Activated naive CD8-positive, alpha-beta T cell treated with anti-CD3 and anti-CD28 coated beads, Interleukin-2, amount 10 ng/mL, durations not matched to agents 7 days and 5 days (primary cell): ENCODE data around the gene SCNN1A. TPM values are rescaled to one million over a fixed set of nuclear protein-coding genes. Genes with fewer than 3 reads are reported as not detected.

Experiments used
- ATAC-seq: fragments of 150-1000 bp; cut with Tn5 transposase; one replicate; pipeline ENCODE4 v1.10.0; 2021; ENCODE audit warnings: low read depth, moderate library complexity
- POLR2A ChIA-PET: fragments of 350-600 bp; sonication (Branson Sonifier 250); formaldehyde crosslinking; loops from one replicate; lab custom pipeline; 2021; ENCODE audit warnings: antibody characterized with exemption; lab: Charles Lee
- DNase-seq: peaks from one replicate; pipeline ENCODE4 v3.0.0; 2021
- H3K27ac Mint-ChIP-seq: one replicate; pipeline ENCODE4 v1.8.0; 2022; ENCODE audit warnings: mild to moderate bottlenecking, mixed read lengths
- H3K27me3 Mint-ChIP-seq: one replicate; pipeline ENCODE4 v1.8.0; 2022; ENCODE audit warnings: mild to moderate bottlenecking, moderate library complexity, mixed read lengths
- H3K36me3 Mint-ChIP-seq: one replicate; pipeline ENCODE4 v1.8.0; 2021; ENCODE audit warnings: mild to moderate bottlenecking, mixed read lengths
- H3K4me1 Mint-ChIP-seq: one replicate; pipeline ENCODE4 v1.8.0; 2021; ENCODE audit warnings: mixed read lengths
- H3K4me3 Mint-ChIP-seq: one replicate; pipeline ENCODE4 v1.8.0; 2022; ENCODE audit warnings: mild to moderate bottlenecking, moderate library complexity, mixed read lengths
- H3K9me3 Mint-ChIP-seq: one replicate; pipeline ENCODE4 v1.8.0; 2021; ENCODE audit warnings: mixed read lengths
- total RNA-seq, 2 experiments: library from RNA; stranded (reverse); gene quantifications; one replicate each; pipeline ENCODE4 v1.2.3, GENCODE V29; 2021

Gene SCNN1A
- total RNA-seq, 2 experiments from 2014 or later: 0.43 to 1.1 TPM

DNA sequence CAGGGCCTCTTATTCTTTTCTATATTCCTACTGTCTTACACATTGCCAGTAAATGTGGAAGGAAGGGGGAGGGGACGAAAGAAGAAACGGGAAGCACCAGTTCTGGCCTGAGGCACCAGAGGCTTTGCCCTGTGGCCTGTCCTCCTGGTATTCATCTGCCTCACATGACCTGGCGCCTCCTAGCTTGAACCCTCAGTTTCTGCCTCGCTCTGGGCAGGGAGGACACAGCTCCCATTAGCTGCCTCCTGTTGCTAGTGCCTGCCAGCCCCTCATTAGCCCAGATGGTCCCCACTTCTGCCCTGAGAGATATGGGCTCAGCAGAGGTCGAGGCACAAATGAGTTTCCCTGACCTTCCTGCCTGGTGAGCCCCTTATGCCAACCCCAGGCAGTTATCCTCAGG, 67.8 kb downstream of the SCNN1A start:
- Mint-ChIP-seq H3K4me3 (no peak overlapping the region), H3K9me3 (no peaks in the 10 kb centered on the region), H3K27ac (no peak overlapping the region), H3K27me3 (peaks cover 27% of the 10 kb centered on the region), H3K36me3 (no peaks in the 10 kb centered on the region), H3K4me1 (no peaks in the 10 kb centered on the region)
- no peak for ATAC-seq
- peak; percentile 16 for DNase-seq
- POLR2A ChIA-PET: interaction anchor here (0.6 kb wide), 1 partner anchor 234 kb away, joined by 3 read pairs; no protein-coding TSS in a partner anchor

DNA sequence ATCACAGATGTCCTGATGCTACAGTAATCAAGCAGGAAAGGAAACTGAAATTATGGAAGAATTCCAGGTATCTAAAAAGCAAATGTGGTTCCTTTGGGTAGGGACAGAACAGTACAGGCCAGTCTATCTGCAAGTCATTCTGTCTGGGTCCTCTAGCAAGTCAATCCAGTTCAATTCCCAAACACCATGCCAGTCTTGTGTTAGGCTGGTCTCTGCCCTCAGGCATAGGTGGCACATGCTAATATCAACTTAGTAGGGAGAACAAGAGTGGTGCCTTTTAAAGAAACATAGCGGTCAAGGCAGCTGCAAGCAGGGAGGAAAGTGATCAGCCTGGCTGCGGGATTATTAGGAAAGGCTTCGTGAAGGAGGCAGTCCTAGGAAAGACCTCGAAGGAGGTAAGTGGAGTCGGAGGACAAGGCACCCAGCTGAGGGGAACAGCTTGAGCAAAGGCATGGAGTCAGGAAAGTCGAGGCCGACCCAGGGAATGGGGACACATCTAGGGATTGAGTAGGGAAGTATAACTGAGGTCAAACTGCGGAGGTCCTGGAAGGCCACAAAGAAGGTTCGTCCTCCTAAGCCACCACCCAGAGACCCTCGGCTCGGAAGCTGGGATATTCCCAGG, 68.7 kb downstream of the SCNN1A start:
- Mint-ChIP-seq H3K4me1 (no peaks in the 10 kb centered on the region), H3K36me3 (no peaks in the 10 kb centered on the region), H3K4me3 (no peak overlapping the region), H3K9me3 (no peaks in the 10 kb centered on the region), H3K27ac (no peak overlapping the region), H3K27me3 (peaks cover 25% of the 10 kb centered on the region)
- ATAC-seq (no peak), DNase-seq (peak; percentile 17)
- POLR2A ChIA-PET: interaction anchor here (0.6 kb wide), 1 partner anchor 234 kb away, joined by 3 read pairs; no protein-coding TSS in a partner anchor

DNA sequence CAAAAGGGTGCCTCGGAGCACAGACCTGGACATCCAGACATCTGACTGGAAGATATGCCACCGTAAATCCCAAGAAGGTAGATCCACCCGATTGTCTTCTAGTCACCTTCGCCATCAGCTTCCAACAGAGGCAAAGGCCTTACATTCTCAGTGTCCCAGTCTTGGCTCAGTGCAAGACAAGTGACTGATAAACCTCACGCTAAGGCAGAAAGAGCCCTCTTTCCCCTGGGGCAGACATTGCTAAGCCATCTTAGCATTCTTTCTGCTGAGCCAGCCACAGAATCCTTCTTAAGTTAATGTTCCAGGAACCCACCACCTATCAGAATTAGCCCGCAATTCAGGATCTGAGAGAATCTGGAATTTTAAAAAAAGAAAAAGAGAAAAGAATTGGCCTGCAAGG, 69.2 kb downstream of the SCNN1A start:
- H3K27ac Mint-ChIP-seq: no peak overlapping the region
- DNase-seq: no peak
- POLR2A ChIA-PET: no interaction called here
- H3K4me3 Mint-ChIP-seq: no peak overlapping the region
- no peaks in the 10 kb centered on the region for H3K4me1 Mint-ChIP-seq
- peaks cover 23% of the 10 kb centered on the region for H3K27me3 Mint-ChIP-seq
- no peaks in the 10 kb centered on the region for H3K36me3 Mint-ChIP-seq
- H3K9me3 Mint-ChIP-seq: no peaks in the 10 kb centered on the region
- no peak for ATAC-seq

DNA sequence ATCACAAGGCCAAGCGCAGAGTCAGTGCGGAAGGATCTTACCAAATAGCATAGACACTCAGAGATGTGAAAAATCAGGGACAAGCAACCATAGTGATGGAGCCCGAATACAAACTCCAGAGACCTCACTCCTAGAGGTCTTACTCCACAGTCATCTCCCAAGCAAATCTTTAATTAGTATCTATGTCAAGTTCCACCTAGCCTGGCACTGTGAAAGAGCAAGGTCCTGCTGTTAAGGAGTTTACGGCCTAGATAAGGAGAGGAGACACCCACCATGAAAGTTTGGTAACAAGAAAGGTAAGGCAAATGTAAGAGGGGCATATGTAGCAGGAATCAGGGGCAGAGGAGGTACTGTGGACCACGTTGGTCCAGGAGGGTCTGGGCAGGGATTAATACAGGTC, 72.3 kb downstream of the SCNN1A start:
- Mint-ChIP-seq H3K4me3 (no peak overlapping the region), H3K27me3 (peaks cover 11% of the 10 kb centered on the region), H3K27ac (no peak overlapping the region), H3K36me3 (no peaks in the 10 kb centered on the region), H3K4me1 (no peaks in the 10 kb centered on the region), H3K9me3 (no peaks in the 10 kb centered on the region)
- POLR2A ChIA-PET: interaction anchor here (0.6 kb wide), 1 partner anchor 119 kb away, joined by 6 read pairs; no protein-coding TSS in a partner anchor
- DNase-seq (no peak), ATAC-seq (no peak)

DNA sequence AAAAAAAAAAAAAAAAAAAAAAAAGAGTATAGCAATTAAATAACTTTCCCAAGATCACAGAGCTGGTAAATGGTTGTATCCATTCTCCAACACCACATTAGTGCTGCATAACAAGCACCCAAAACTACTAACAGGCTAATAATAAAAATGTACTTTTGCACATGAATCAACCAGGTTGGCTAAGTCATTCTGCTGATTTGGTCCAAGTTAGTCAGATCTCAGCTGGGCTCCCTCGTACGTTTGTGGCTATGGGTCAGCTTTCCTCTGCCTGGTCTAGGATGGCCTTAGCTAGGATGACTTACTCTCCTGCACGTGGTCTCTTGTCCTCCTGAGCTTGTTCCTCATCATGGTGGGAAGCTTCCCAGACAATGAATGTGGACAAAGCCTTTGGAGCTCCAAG, 72.7 kb downstream of the SCNN1A start:
- Mint-ChIP-seq H3K27ac (no peak overlapping the region), H3K36me3 (no peaks in the 10 kb centered on the region), H3K9me3 (no peaks in the 10 kb centered on the region), H3K4me3 (no peak overlapping the region), H3K27me3 (peaks cover 14% of the 10 kb centered on the region), H3K4me1 (no peaks in the 10 kb centered on the region)
- ATAC-seq (no peak), DNase-seq (no peak)
- POLR2A ChIA-PET: interaction anchor here (0.6 kb wide), 1 partner anchor 119 kb away, joined by 6 read pairs; no protein-coding TSS in a partner anchor

DNA sequence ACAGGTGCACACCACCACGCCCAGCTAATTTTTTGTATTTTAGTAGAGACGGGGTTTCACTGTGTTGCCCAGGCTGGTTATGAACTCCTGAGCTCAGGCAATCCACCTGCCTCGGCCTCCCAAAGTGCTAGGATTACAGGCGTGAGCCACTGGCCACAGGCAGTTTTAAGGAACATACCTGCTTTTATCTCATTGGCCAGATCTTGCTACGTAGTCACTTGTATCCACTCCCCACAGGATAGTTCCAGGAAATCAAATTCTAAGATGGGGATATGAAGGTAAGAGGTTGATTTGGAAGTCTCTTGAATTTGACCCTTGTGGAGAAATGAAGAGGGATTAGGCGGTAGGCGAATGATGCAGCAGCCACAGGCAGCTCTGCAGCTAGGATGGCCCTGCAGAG, 73.6 kb downstream of the SCNN1A start:
- ATAC-seq (no peak), DNase-seq (no peak)
- no peak overlapping the region for H3K4me3 Mint-ChIP-seq
- H3K9me3 Mint-ChIP-seq: no peaks in the 10 kb centered on the region
- H3K27ac Mint-ChIP-seq: no peak overlapping the region
- POLR2A ChIA-PET: no interaction called here
- no peaks in the 10 kb centered on the region for H3K4me1 Mint-ChIP-seq
- no peaks in the 10 kb centered on the region for H3K36me3 Mint-ChIP-seq
- peaks cover 13% of the 10 kb centered on the region for H3K27me3 Mint-ChIP-seq

DNA sequence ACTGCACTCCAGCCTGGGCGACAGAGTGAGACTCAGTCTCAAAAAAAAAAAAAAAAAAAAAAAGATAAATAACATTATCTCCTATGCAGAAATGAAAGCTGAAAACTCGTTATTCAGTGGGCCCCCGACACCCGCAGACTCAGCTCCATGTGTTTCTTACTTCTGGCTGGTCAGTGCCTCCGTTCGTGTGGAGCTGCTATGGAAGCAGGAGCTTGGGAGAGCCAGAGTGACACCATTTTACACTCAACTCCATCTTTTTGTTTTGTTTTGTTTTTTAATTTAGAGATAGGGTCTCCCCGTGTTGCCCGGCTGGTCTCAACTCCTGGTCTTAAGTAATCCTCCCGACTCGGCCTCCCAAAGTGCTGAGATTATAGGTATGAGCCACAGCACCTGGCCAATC, 78.2 kb downstream of the SCNN1A start:
- Mint-ChIP-seq H3K27me3 (peaks cover 29% of the 10 kb centered on the region), H3K36me3 (no peaks in the 10 kb centered on the region), H3K27ac (no peak overlapping the region), H3K4me3 (no peak overlapping the region), H3K4me1 (peaks cover 2% of the 10 kb centered on the region), H3K9me3 (no peaks in the 10 kb centered on the region)
- DNase-seq (no peak), ATAC-seq (no peak)
- POLR2A ChIA-PET: no interaction called here

Other genes with a start within 250 kb of the SCNN1A start
- gene CD9, start 175.2 kb downstream of the SCNN1A start, total RNA-seq: 10 to 100 TPM in 1 of 2 experiments, 1 to 10 TPM in 1; 8.8 to 14.0 TPM
- gene PLEKHG6, start 64.9 kb downstream of the SCNN1A start, total RNA-seq: not detected
- 10 to 100 TPM; 82.9 to 87.1 TPM for gene TNFRSF1A, start 33.5 kb downstream of the SCNN1A start, total RNA-seq
- 1 to 10 TPM in 1 of 2 experiments, under 1 TPM in 1; 0.61 to 1.4 TPM for gene LTBR, start 8.6 kb upstream of the SCNN1A start, total RNA-seq
- 100 to 1,000 TPM; 152 to 158 TPM for gene CD27, start 69.4 kb upstream of the SCNN1A start, total RNA-seq
- gene TAPBPL, start 76.5 kb upstream of the SCNN1A start, total RNA-seq: 10 to 100 TPM; 49.4 to 50.1 TPM
- 10 to 100 TPM; 65.5 to 72.1 TPM for gene VAMP1, start 95.1 kb upstream of the SCNN1A start, total RNA-seq
- gene MRPL51, start 117.7 kb upstream of the SCNN1A start, total RNA-seq: 100 to 1,000 TPM; 169 to 170 TPM
- 100 to 1,000 TPM; 147 to 157 TPM for gene NCAPD2, start 118.5 kb upstream of the SCNN1A start, total RNA-seq
- 1,000 to 10,000 TPM; 4,618 to 4,824 TPM for gene GAPDH, start 159.0 kb upstream of the SCNN1A start, total RNA-seq
- 10 to 100 TPM; 35.8 to 37.5 TPM for gene IFFO1, start 180.5 kb upstream of the SCNN1A start, total RNA-seq
- 10 to 100 TPM; 76.1 to 78.6 TPM for gene NOP2, start 192.7 kb upstream of the SCNN1A start, total RNA-seq
- gene CHD4, start 231.8 kb upstream of the SCNN1A start, total RNA-seq: 100 to 1,000 TPM; 273 to 277 TPM